HCT116 (cell line): ENCODE results near the gene PTPRQ. TPM values are rescaled to one million over a fixed set of nuclear protein-coding genes. Genes with fewer than 3 reads are reported as not detected.

ENCODE experiments used
- ATAC-seq: fragments of 200-7000 bp; cut with Tn5 transposase; 2 replicates; pipeline ENCODE4 v1.9.1; 2020; ENCODE audit warnings: mild to moderate bottlenecking, moderate library complexity
- BruUV-seq: library from RNA; stranded (reverse); fragments of 400-500 nt; replicated peaks from 2 replicates; lab custom pipeline; 2021; lab: Mats Ljungman, UMichigan
- CTCF ChIA-PET: fragments of 300-600 bp; sonication (Branson Sonifier 250); formaldehyde crosslinking; loops from one replicate; lab custom pipeline; 2021; ENCODE audit warnings: antibody characterized with exemption; lab: Charles Lee
- POLR2A ChIA-PET: fragments of 300-600, 350-600 bp; sonication (Branson Sonifier 250); formaldehyde crosslinking; loops from one replicate; lab custom pipeline; 2021; ENCODE audit warnings: antibody characterized with exemption; lab: Charles Lee
- RAD21 ChIA-PET, 2 experiments: fragments of 300-600 bp; sonication (Branson Sonifier 250); formaldehyde crosslinking; loops; one replicate each; lab custom pipeline; 2023; ENCODE audit warnings: low total read pairs in 2 of 2; ENCODE audit not compliant: uncharacterized antibody in 2 of 2, unreplicated experiment in 2 of 2, low non-redundant PET in 1 of 2; lab: Charles Lee
- DNase-seq: peaks from one replicate; pipeline ENCODE4 v3.0.0-alpha.2; 2010; ENCODE audit warnings: low read depth, low spot score
- H2AFZ ChIP-seq: fragments of 200-600 bp; shearing (Covaris generic), sonication (generic); 2 replicates; pipeline ENCODE4 v1.6.1; 2017; ENCODE audit warnings: low read depth, mixed run types, mixed read lengths, antibody characterized with exemption, low read length; ENCODE audit not compliant: poor library complexity, severe bottlenecking
- H3K27ac ChIP-seq: 2 replicates; pipeline ENCODE4 v1.5.1; 2012; ENCODE audit warnings: low read depth, low read length
- H3K27me3 ChIP-seq: fragments of 200-600 bp; sonication (generic); 2 replicates; pipeline ENCODE4 v1.6.1; 2016; ENCODE audit warnings: mixed run types, low read length, mixed read lengths; ENCODE audit not compliant: insufficient read depth
- H3K36me3 ChIP-seq, 2 experiments: fragments of 200-500 bp in 1 of 2; fragments of 200-600 bp in 1 of 2; sonication (Bioruptor generic) in 1 of 2; sonication (generic) in 1 of 2; 2 replicates each; pipeline versions ENCODE4 v1.5.1 to v1.6.1; 2014 to 2016; ENCODE audit warnings: low read length in 2 of 2, inconsistent platforms in 1 of 2, mixed read lengths in 1 of 2, mixed run types in 1 of 2; ENCODE audit not compliant: insufficient read depth in 2 of 2, control insufficient read depth in 1 of 2
- H3K4me1 ChIP-seq, 2 experiments: fragments of 200-600 bp in 1 of 2; sonication (generic) in 1 of 2; 2 replicates each; pipeline versions ENCODE4 v1.5.1 to v1.6.1; 2012 to 2017; ENCODE audit warnings: low read length in 2 of 2, inconsistent platforms in 1 of 2, mild to moderate bottlenecking in 1 of 2, mixed read lengths in 1 of 2, mixed run types in 1 of 2, moderate library complexity in 1 of 2; ENCODE audit not compliant: insufficient read depth in 2 of 2, control insufficient read depth in 1 of 2
- H3K4me2 ChIP-seq: fragments of 200-600 bp; sonication (generic); 2 replicates; pipeline ENCODE4 v1.6.1; 2017; ENCODE audit warnings: mixed run types, low read length, mixed read lengths
- H3K4me3 ChIP-seq, 2 experiments: fragments of 200-600 bp in 1 of 2; sonication (generic) in 1 of 2; replicated peaks in 1 of 2; 2 replicates each; pipeline ENCODE4 v1.5.1; 2011 to 2016; ENCODE audit warnings: low read length in 2 of 2, control low read depth in 1 of 2, low read depth in 1 of 2, mild to moderate bottlenecking in 1 of 2, mixed read lengths in 1 of 2, mixed run types in 1 of 2
- H3K79me2 ChIP-seq: fragments of 200-600 bp; sonication (generic); 2 replicates; pipeline ENCODE4 v1.6.1; 2017; ENCODE audit warnings: mild to moderate bottlenecking, mixed run types, low read length, moderate library complexity, mixed read lengths; ENCODE audit not compliant: insufficient read depth
- H3K9ac ChIP-seq: fragments of 200-600 bp; sonication (generic); 2 replicates; pipeline ENCODE4 v1.6.1; 2016; ENCODE audit warnings: low read length, mixed read lengths
- H3K9me2 ChIP-seq: fragments of 200-600 bp; sonication (generic), shearing (Covaris generic); 2 replicates; pipeline ENCODE4 v1.6.1; 2017; ENCODE audit warnings: mixed run types, mild to moderate bottlenecking, moderate library complexity; ENCODE audit not compliant: insufficient read depth
- H3K9me3 ChIP-seq, 2 experiments: fragments of 200-500 bp in 1 of 2; fragments of 200-600 bp in 1 of 2; sonication (Bioruptor generic) in 1 of 2; sonication (generic) in 1 of 2; 2 replicates each; pipeline ENCODE4 v1.6.1; 2014 to 2017; ENCODE audit warnings: low read length in 2 of 2, mixed read lengths in 2 of 2, inconsistent platforms in 1 of 2, low read depth in 1 of 2, mild to moderate bottlenecking in 1 of 2, mixed run types in 1 of 2, moderate library complexity in 1 of 2; ENCODE audit not compliant: control insufficient read depth in 1 of 2, insufficient read depth in 1 of 2
- H4K20me1 ChIP-seq: fragments of 200-600 bp; sonication (generic), shearing (Covaris generic); 2 replicates; pipeline ENCODE4 v1.6.1; 2017; ENCODE audit warnings: mixed run types, mild to moderate bottlenecking, moderate library complexity; ENCODE audit not compliant: insufficient read depth
- CEBPB ChIP-seq: IDR thresholded peaks from 2 replicates; pipeline ENCODE4 v1.6.1; 2012; ENCODE audit warnings: low read depth
- EZH2 ChIP-seq: fragments of 200-600 bp; sonication (generic); IDR thresholded peaks from 2 replicates; pipeline ENCODE4 v1.6.1; 2017; ENCODE audit warnings: antibody characterized with exemption, mixed run types
- JUND ChIP-seq: IDR thresholded peaks from 2 replicates; pipeline ENCODE4 v1.6.1; 2012
- POLR2A ChIP-seq: IDR thresholded peaks from 2 replicates; pipeline ENCODE4 v1.7.0; 2011; ENCODE audit warnings: borderline replicate concordance; ENCODE audit not compliant: insufficient read depth, insufficient read length; ENCODE audit errors: extremely low read depth
- REST ChIP-seq: IDR thresholded peaks from 2 replicates; pipeline ENCODE4 v1.6.1; 2012; ENCODE audit warnings: low read depth
- SIN3A ChIP-seq: IDR thresholded peaks from 2 replicates; pipeline ENCODE4 v1.6.1; 2012; ENCODE audit warnings: low read depth
- TCF7L2 ChIP-seq: IDR thresholded peaks from 2 replicates; pipeline ENCODE4 v1.7.0; 2011; ENCODE audit warnings: borderline replicate concordance, inconsistent platforms; ENCODE audit not compliant: insufficient read depth, insufficient read length; ENCODE audit errors: extremely low read depth
- ZBTB33 ChIP-seq: IDR thresholded peaks from 2 replicates; pipeline ENCODE4 v1.6.1; 2011; ENCODE audit warnings: mild to moderate bottlenecking, low read length, moderate library complexity; ENCODE audit not compliant: insufficient replicate concordance; ENCODE audit errors: extremely low read depth
- ZNF274 ChIP-seq: fragments of 200-500 bp; sonication (Bioruptor generic); IDR thresholded peaks from 2 replicates; pipeline ENCODE4 v1.6.1; 2014; ENCODE audit warnings: mild to moderate bottlenecking, low read depth, low read length, inconsistent platforms
- intact Hi-C: fragments of 100-400 bp; cut with micrococcal nuclease; formaldehyde crosslinking; loops from 2 replicates; pipeline ENCODE4 v1.10.0; 2022
- total RNA-seq: library from RNA; stranded (reverse); gene quantifications from one replicate; pipeline ENCODE4 v1.2.1, GENCODE V29; 2021; ENCODE audit not compliant: unreplicated experiment

Gene PTPRQ
- total RNA-seq, 1 experiment from 2014 or later: not detected

GRCh38 chr12:80401191-80401590 lies 42.8 kb upstream of the PTPRQ start:
- Histone ChIP-seq H3K9ac (no peak overlapping the region), H4K20me1 (no peaks in the 10 kb centered on the region; the same call in 1 of the 2 replicates), H3K79me2 (no peaks in the 10 kb centered on the region), H3K4me1 (no peaks in the 10 kb centered on the region), H3K27me3 (no peaks in the 10 kb centered on the region), H3K27ac (no peak overlapping the region), H2AFZ (no peak overlapping the region), H3K9me2 (no peaks in the 10 kb centered on the region), H3K4me3 (no peak overlapping the region), H3K9me3 (no peaks in the 10 kb centered on the region), H3K4me2 (no peak overlapping the region), H3K36me3 (no peaks in the 10 kb centered on the region)
- TF ChIP-seq ZNF274: no peak
- ChIA-PET POLR2A (no interaction called here), CTCF (no interaction called here), RAD21 (no interaction called here)
- ATAC-seq (no peak), DNase-seq (no peak)
- BruUV-seq: no TSS peak
- intact Hi-C loops: no loop called here

GRCh38 chr12:80404629-80405028 lies 39.4 kb upstream of the PTPRQ start:
- no peak overlapping the region for H3K4me2 ChIP-seq
- ChIA-PET RAD21 (no interaction called here), CTCF (no interaction called here), POLR2A (no interaction called here)
- H3K27ac ChIP-seq: no peak overlapping the region
- DNase-seq (no peak), ATAC-seq (no peak)
- no peaks in the 10 kb centered on the region for H3K36me3 ChIP-seq
- no peak overlapping the region for H3K9ac ChIP-seq
- BruUV-seq: no TSS peak
- H3K27me3 ChIP-seq: no peaks in the 10 kb centered on the region; the same call in 1 of the 2 replicates
- TF ChIP-seq JUND (no peak), POLR2A (no peak), REST (no peak), SIN3A (no peak), CEBPB (no peak), EZH2 (no peak), ZBTB33 (no peak), TCF7L2 (no peak)
- intact Hi-C loops: no loop called here
- H3K79me2 ChIP-seq: no peaks in the 10 kb centered on the region
- H3K9me3 ChIP-seq: no peaks in the 10 kb centered on the region
- no peak overlapping the region for H3K4me3 ChIP-seq
- H3K9me2 ChIP-seq: no peaks in the 10 kb centered on the region
- H2AFZ ChIP-seq: no peak overlapping the region
- no peaks in the 10 kb centered on the region; the same call in 1 of the 2 replicates for H4K20me1 ChIP-seq
- no peaks in the 10 kb centered on the region for H3K4me1 ChIP-seq
